Mammary epithelial cell (primary cell): ENCODE measurements around the gene UGT1A1.

Experiments used
- EZH2 ChIP-seq: IDR thresholded peaks from 2 replicates; pipeline ENCODE4 v1.6.1; 2012; ENCODE audit warnings: low read length, inconsistent platforms, borderline replicate concordance
- TF ChIP-seq, protein P1 (sequence below), 2 donors: IDR thresholded peaks in 1 of 2; conservative IDR thresholded peaks in 1 of 2; 2 replicates each; pipeline ENCODE4 v1.5.1; 2011 to 2012; ENCODE audit warnings: inconsistent platforms in 2 of 2, low read length in 2 of 2, mild to moderate bottlenecking in 2 of 2, control low read depth in 1 of 2, low read depth in 1 of 2; ENCODE audit not compliant: insufficient read depth in 1 of 2; ENCODE audit errors: extremely low read depth in 1 of 2

DNA sequence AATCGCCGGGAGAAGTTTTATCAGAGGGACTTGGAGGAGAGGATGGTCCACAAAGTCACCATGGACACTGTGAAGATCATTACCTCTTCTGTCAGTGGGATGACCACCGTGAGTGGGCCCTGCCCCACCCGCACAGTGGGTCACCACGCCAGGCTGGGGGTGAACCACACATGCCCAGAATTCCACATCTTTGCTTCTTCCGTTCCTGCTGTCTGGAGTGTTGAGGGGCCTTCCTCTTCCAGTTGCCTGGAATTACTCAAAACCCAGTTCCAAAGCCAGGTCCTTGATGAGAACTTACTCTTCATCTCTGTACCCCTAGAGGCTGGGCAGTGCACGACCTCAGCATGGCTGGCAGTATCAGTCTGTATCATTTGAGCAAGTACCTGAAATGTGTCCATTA lies 40.1 kb downstream of the UGT1A1 start:
- TF ChIP-seq, protein P1, sequence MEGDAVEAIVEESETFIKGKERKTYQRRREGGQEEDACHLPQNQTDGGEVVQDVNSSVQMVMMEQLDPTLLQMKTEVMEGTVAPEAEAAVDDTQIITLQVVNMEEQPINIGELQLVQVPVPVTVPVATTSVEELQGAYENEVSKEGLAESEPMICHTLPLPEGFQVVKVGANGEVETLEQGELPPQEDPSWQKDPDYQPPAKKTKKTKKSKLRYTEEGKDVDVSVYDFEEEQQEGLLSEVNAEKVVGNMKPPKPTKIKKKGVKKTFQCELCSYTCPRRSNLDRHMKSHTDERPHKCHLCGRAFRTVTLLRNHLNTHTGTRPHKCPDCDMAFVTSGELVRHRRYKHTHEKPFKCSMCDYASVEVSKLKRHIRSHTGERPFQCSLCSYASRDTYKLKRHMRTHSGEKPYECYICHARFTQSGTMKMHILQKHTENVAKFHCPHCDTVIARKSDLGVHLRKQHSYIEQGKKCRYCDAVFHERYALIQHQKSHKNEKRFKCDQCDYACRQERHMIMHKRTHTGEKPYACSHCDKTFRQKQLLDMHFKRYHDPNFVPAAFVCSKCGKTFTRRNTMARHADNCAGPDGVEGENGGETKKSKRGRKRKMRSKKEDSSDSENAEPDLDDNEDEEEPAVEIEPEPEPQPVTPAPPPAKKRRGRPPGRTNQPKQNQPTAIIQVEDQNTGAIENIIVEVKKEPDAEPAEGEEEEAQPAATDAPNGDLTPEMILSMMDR (conservative IDR thresholded peaks at IDR 0.05 in 1 of 2, IDR thresholded peaks at IDR 0.05 in 1 of 2; ENCODE audit: extremely low read depth in 1 of 2, insufficient read depth in 1 of 2, low read depth in 1 of 2, low read length in 2 of 2) = no peak
- no peak for TF ChIP-seq EZH2
